ENCODE data around the gene RFT1. TPM values are rescaled to one million over a fixed set of nuclear protein-coding genes. Genes with fewer than 3 reads are reported as not detected.

Gene RFT1
- total RNA-seq, 1 experiment from 2014 or later: 26.3 TPM

DNA sequence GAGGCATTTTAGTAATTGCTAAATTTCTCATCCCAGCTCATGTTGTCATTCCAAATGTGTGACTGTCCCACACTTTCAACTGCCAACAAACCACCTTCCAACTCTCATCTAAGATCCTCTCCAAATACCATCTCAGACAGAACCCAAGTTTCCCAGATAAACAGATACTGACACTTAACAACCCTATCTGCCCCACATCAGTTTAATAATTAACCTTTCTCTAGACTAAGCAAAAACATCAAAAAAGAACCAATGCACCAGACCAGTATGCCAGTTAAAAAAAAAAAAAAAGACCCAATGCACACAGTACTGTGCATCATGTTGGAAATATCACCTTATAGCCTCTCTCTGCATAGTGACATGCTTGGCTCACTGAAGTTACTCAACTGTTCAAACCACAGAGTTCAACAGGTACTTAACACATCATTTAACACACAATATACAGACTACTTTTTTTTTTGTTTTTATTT is 89.8 kb downstream of the RFT1 start (continued):
- TF ChIP-seq MYBL2 (CRISPR knock-in tag; IDR thresholded peaks at IDR 0.05) (no peak), ZNF396 (CRISPR knock-in tag; IDR thresholded peaks at IDR 0.05; ENCODE audit: borderline replicate concordance) (no peak), ATF1 (CRISPR knock-in tag; IDR thresholded peaks at IDR 0.05) (no peak), TEAD4 (CRISPR knock-in tag; IDR thresholded peaks at IDR 0.05) (no peak), ZNF219 (CRISPR knock-in tag; IDR thresholded peaks at IDR 0.05; ENCODE audit: borderline replicate concordance) (no peak), GABPB1 (CRISPR knock-in tag; IDR thresholded peaks at IDR 0.05) (no peak)
- TF ChIP-seq, protein P1, sequence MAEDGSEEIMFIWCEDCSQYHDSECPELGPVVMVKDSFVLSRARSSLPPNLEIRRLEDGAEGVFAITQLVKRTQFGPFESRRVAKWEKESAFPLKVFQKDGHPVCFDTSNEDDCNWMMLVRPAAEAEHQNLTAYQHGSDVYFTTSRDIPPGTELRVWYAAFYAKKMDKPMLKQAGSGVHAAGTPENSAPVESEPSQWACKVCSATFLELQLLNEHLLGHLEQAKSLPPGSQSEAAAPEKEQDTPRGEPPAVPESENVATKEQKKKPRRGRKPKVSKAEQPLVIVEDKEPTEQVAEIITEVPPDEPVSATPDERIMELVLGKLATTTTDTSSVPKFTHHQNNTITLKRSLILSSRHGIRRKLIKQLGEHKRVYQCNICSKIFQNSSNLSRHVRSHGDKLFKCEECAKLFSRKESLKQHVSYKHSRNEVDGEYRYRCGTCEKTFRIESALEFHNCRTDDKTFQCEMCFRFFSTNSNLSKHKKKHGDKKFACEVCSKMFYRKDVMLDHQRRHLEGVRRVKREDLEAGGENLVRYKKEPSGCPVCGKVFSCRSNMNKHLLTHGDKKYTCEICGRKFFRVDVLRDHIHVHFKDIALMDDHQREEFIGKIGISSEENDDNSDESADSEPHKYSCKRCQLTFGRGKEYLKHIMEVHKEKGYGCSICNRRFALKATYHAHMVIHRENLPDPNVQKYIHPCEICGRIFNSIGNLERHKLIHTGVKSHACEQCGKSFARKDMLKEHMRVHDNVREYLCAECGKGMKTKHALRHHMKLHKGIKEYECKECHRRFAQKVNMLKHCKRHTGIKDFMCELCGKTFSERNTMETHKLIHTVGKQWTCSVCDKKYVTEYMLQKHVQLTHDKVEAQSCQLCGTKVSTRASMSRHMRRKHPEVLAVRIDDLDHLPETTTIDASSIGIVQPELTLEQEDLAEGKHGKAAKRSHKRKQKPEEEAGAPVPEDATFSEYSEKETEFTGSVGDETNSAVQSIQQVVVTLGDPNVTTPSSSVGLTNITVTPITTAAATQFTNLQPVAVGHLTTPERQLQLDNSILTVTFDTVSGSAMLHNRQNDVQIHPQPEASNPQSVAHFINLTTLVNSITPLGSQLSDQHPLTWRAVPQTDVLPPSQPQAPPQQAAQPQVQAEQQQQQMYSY (CRISPR knock-in tag; IDR thresholded peaks at IDR 0.05): no peak
- TF ChIP-seq, protein P2, sequence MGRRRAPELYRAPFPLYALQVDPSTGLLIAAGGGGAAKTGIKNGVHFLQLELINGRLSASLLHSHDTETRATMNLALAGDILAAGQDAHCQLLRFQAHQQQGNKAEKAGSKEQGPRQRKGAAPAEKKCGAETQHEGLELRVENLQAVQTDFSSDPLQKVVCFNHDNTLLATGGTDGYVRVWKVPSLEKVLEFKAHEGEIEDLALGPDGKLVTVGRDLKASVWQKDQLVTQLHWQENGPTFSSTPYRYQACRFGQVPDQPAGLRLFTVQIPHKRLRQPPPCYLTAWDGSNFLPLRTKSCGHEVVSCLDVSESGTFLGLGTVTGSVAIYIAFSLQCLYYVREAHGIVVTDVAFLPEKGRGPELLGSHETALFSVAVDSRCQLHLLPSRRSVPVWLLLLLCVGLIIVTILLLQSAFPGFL (CRISPR knock-in tag; IDR thresholded peaks at IDR 0.05; ENCODE audit: borderline replicate concordance): no peak
- TF ChIP-seq, protein P3, sequence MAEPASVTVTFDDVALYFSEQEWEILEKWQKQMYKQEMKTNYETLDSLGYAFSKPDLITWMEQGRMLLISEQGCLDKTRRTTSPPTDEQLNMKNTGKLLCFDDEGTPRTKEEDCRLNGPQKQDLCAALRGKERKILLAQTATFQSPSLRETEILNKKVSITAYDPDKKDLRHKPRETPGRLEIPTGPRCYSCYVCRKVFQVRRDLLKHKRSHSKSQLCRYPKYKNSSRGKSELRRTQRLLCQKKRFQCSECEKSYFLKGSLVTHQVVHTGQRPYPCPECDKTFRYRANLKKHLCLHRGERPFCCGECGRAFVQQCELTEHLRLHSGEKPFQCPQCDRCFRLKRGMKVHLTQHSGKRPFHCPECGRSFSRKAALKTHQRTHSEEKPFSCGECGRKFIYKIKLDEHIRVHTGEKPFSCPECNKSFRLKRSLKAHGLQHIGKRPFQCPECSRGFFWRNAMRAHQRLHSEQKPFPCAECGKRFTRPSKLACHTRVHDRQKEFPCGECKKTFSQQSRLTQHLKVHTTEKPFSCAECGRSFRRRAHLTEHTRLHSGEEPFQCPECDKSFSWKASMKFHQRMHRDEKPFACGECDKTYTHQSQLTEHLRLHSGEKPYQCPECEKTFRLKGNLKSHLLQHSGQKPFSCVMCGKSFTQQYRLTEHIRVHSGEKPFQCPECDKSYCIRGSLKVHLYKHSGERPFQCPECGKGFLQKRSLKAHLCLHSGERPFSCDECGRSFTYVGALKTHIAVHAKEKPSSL (CRISPR knock-in tag; conservative IDR thresholded peaks at IDR 0.05): no peak

DNA sequence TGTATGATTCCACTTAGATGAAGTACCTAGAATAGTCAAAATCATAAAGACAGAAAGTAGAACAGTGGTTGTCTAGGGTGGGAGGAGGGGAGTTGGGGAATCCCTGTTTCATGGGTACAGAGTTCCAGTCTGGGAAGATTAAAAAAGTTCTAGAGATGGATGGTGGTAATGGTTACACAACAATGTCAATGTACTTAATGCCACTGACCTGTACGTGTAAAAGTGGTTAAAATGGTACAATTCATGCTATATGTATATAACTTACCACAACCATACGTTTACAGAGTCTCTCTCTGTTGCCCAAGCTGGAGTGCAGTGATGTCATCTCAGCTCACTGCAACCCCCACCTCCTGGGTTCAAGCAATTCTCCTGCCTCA is 90.9 kb downstream of the RFT1 start:
- Mint-ChIP-seq H3K4me1 (peaks cover 30% of the 10 kb centered on the region), H3K27me3 (ENCODE audit: low read depth) (peaks cover 12% of the 10 kb centered on the region), H3K9me3 (no peaks in the 10 kb centered on the region), H3K36me3 (no peaks in the 10 kb centered on the region), H3K27ac (no peak overlapping the region), H3K4me3 (no peak overlapping the region)
- CTCF ChIA-PET: no interaction called here
- DNase-seq (ENCODE audit: low spot score) (no peak), ATAC-seq (no peak)
- TF ChIP-seq NFATC4 (CRISPR knock-in tag; IDR thresholded peaks at IDR 0.05): no peak
- TF ChIP-seq GTF2I (CRISPR knock-in tag; conservative IDR thresholded peaks at IDR 0.05): no peak
- no peak for TF ChIP-seq ETV6 (CRISPR knock-in tag; IDR thresholded peaks at IDR 0.05)
- POLR2A ChIA-PET: no interaction called here

DNA sequence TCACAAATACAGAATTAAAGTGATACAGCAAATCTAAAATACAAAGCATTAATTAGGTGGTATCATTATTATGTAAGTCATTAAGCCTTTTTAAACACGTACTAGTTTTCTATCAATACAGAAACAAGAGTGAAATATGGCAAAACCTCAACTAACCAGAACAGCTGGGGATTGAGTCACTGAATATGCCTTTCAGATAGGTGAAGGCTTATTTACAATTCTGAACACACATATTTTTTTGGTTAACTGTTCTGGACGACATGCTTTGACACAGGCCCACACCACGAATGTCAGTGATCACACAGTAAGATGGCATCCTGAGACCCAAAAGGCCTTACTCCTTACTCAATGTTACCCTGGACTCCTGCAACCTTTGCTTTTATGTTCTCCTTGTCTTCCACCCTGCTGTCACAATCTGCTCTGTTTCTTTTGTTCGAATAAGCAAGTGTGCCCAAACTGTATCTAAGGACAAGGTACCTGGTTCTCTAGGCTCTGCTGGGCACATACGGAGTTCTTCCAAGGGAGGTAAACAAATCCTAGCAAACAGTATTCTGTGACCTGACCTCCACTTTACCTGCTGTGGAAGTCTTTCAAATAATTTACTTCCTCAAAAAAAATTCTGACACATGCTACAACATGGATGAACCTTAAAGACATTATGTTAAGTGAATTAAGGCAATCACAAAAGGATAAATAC is 91.4 kb downstream of the RFT1 start:
- POLR2A ChIA-PET: no interaction called here
- Mint-ChIP-seq H3K27ac (no peak overlapping the region; the same call in 1 of the 2 replicates), H3K9me3 (no peaks in the 10 kb centered on the region), H3K36me3 (no peaks in the 10 kb centered on the region), H3K4me3 (no peak overlapping the region), H3K4me1 (peaks cover 25% of the 10 kb centered on the region), H3K27me3 (ENCODE audit: low read depth) (peaks cover 6% of the 10 kb centered on the region)
- no peak for TF ChIP-seq MYBL2 (CRISPR knock-in tag; IDR thresholded peaks at IDR 0.05)
- TF ChIP-seq, protein P4, sequence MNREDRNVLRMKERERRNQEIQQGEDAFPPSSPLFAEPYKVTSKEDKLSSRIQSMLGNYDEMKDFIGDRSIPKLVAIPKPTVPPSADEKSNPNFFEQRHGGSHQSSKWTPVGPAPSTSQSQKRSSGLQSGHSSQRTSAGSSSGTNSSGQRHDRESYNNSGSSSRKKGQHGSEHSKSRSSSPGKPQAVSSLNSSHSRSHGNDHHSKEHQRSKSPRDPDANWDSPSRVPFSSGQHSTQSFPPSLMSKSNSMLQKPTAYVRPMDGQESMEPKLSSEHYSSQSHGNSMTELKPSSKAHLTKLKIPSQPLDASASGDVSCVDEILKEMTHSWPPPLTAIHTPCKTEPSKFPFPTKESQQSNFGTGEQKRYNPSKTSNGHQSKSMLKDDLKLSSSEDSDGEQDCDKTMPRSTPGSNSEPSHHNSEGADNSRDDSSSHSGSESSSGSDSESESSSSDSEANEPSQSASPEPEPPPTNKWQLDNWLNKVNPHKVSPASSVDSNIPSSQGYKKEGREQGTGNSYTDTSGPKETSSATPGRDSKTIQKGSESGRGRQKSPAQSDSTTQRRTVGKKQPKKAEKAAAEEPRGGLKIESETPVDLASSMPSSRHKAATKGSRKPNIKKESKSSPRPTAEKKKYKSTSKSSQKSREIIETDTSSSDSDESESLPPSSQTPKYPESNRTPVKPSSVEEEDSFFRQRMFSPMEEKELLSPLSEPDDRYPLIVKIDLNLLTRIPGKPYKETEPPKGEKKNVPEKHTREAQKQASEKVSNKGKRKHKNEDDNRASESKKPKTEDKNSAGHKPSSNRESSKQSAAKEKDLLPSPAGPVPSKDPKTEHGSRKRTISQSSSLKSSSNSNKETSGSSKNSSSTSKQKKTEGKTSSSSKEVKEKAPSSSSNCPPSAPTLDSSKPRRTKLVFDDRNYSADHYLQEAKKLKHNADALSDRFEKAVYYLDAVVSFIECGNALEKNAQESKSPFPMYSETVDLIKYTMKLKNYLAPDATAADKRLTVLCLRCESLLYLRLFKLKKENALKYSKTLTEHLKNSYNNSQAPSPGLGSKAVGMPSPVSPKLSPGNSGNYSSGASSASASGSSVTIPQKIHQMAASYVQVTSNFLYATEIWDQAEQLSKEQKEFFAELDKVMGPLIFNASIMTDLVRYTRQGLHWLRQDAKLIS (CRISPR knock-in tag; IDR thresholded peaks at IDR 0.05; ENCODE audit: borderline replicate concordance): no peak
- DNase-seq (ENCODE audit: low spot score): no peak
- no peak for ATAC-seq
- CTCF ChIA-PET: interaction anchor here (0.6 kb wide), 1 partner anchor 10 kb away, joined by 3 read pairs; no protein-coding TSS in a partner anchor

Measured in WTC11 (cell line).